LNCAP (cell line): Measurements from ENCODE around the gene GLIPR1L1.
A peak's percentile ranks its signal among the peaks of the same experiment; 100 is the strongest.

Experiments used
- TF ChIP-seq, protein P1 (sequence below): fragments of 450-650 bp; IDR thresholded peaks from 2 replicates; pipeline ENCODE4 v1.5.1; 2017; ENCODE audit warnings: mild to moderate bottlenecking

GLIPR1L1 gene, protein sequence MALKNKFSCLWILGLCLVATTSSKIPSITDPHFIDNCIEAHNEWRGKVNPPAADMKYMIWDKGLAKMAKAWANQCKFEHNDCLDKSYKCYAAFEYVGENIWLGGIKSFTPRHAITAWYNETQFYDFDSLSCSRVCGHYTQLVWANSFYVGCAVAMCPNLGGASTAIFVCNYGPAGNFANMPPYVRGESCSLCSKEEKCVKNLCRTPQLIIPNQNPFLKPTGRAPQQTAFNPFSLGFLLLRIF

DNA sequence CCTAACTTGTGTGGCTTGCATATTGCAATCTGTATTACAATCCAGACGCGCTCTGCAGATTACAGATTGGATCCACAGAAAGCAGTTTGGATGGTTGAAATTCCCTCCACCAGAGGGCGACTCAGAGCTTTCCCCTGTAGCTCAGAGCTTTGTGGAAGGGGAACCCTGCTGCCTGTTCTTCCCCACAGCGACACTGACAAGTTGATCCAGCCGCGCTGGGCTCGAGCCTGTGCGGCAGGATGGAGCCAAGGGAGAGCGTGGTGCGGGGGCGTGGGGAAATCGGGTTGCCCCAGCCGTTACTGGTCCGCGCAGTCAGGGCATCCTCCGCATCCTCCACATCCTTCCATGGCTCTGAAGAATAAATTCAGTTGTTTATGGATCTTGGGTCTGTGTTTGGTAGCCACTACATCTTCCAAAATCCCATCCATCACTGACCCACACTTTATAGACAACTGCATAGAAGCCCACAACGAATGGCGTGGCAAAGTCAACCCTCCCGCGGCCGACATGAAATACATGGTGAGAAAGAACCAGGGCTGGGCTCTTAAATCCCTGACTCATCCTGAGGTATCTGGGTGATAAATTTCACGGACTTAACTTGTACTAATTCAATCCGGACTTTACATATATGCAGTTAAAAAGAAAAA is at the start of gene GLIPR1L1:
GLIPR1L1 (plus strand) TSS at position 287 of the 647 bp plus-strand sequence; CDS start at position 346, 59 bp downstream.
- TF ChIP-seq, protein P1, sequence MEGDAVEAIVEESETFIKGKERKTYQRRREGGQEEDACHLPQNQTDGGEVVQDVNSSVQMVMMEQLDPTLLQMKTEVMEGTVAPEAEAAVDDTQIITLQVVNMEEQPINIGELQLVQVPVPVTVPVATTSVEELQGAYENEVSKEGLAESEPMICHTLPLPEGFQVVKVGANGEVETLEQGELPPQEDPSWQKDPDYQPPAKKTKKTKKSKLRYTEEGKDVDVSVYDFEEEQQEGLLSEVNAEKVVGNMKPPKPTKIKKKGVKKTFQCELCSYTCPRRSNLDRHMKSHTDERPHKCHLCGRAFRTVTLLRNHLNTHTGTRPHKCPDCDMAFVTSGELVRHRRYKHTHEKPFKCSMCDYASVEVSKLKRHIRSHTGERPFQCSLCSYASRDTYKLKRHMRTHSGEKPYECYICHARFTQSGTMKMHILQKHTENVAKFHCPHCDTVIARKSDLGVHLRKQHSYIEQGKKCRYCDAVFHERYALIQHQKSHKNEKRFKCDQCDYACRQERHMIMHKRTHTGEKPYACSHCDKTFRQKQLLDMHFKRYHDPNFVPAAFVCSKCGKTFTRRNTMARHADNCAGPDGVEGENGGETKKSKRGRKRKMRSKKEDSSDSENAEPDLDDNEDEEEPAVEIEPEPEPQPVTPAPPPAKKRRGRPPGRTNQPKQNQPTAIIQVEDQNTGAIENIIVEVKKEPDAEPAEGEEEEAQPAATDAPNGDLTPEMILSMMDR = peak; percentile 67

DNA sequence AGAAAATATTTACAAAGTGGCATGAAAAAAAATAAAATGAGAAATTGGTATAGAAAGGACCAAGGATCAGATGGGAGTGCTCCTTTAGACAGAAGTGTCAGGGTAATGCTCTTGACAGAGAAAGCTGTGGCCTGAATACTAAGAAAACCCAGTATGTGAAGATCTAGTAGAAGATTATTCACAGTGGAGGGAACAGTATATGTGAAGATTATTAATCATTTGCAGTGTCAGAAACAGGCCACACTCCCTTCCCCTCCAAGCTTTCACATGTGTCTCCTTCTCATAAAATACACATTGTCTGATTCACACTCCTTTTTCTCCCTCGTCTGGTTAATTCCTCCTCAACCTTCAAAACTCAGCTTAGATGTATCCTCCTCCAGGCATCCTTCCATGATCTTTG is 45.6 kb upstream of the GLIPR1L1 start:
- TF ChIP-seq, protein P1 = no peak

DNA sequence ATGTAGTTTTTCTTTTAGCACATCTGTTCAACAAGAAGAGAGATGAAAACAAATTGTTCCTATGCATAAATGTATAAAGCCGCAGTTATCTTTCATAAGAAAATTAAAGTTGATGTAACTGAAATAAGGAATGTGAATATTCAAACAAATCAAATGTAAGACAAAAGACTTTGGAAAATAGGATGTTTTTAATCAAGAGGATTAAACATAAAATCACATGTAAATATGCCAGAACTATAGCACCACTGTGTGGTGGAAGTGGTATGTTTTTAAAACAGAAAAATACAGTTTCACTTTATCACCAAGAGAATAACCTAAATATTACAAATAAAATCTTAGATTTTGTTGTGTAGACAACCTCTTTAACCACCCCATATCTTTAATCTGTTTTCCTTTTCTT is 44.7 kb upstream of the GLIPR1L1 start:
- TF ChIP-seq, protein P1 = peak; percentile 59

DNA sequence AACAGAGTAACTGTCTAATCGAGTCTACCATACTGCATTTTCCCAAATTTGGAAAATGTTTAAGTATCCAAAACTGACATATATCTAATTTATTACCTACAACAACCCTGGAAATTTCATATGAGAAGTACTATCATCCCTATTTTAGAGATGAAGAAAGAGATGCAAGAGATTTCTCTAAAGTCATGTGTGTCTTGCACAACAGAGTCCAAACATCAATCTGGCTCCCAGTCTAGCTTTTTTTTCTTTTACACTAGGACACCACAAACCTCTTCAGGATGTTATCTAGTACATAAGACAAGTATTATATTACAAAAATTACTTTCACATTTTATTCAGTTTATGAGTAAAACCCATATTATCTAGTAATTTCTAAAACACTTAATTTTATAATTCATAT is 43.5 kb upstream of the GLIPR1L1 start:
- TF ChIP-seq, protein P1 = no peak

DNA sequence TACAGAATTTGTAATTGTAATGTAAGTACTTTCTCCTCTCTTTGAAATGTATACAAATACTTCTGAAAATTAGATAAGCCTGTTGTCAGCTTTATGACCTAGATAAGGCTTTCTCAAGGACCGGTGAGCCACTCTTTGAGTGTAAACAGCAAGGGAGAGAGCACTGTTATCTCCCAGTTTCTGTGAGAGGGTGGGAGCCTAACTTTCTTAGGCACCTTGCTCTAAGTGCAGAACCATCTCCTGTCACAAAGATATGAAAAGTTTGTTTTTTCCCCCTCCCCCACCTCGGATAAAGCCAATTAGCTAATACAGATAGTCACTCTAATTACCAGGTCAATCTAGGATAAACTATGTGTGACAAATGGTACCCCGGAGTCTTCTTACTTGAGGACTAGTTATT is 40.1 kb upstream of the GLIPR1L1 start:
- TF ChIP-seq, protein P1 = no peak

DNA sequence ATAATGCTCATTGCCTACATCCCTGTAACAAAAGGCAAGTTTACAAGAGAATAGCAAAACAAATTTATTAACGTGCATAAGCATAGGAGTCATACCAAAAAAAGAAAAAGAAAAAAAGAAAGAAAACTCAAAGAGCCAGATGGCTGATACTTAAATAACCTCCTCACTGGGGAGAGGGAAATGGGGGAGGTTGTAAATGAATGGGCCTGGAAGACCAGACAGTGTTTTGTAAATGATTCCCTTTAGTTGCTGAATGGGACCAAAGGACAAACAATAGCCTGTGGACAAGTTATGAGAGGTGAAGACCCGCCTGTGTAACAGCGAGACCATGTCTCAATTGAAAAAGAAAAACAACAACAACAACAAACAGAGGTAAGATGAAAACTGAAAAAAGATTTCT is 39.7 kb upstream of the GLIPR1L1 start:
- TF ChIP-seq, protein P1 = no peak

DNA sequence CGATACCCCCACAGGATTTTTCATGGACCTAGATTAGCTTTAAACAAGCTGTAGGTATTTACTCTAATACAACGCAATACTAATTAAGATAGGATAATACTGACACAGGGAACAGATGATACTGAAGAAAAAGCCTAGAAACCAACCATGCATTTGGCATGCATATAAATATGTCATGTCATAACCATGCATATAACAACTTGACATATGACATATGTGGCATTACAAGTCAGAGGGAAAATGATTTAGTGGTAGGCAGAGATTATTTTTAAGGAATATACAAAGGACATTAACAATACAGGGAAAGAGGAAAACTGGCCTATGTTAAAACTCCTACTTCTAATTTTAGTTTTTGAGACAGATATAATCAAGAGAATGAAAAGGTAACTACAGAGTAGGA is 32.2 kb upstream of the GLIPR1L1 start:
- TF ChIP-seq, protein P1 = no peak
